HepG2 (cell line): ENCODE results near the gene VRK1. TPM values are rescaled to one million over a fixed set of nuclear protein-coding genes. Genes with fewer than 3 reads are reported as not detected.

Experiments used
- ATAC-seq: fragments of 200-7000 bp; cut with Tn5 transposase; 3 replicates; pipeline ENCODE4 v1.9.1; 2020; ENCODE audit warnings: mild to moderate bottlenecking, moderate library complexity
- BruUV-seq: library from RNA; stranded (reverse); fragments of 400-500 nt; replicated peaks from 2 replicates; lab custom pipeline; 2021; lab: Mats Ljungman, UMichigan
- CTCF ChIA-PET: fragments of 300-600 bp; formaldehyde crosslinking; extraction: SDS; loops from one replicate; lab custom pipeline; 2021; ENCODE audit warnings: low total read pairs, inconsistent platforms, low intra/inter-chr PET ratio; lab: Yijun Ruan, JAX
- POLR2A ChIA-PET: fragments of 350-600 bp; sonication (Branson Sonifier 250); formaldehyde crosslinking; loops from one replicate; lab custom pipeline; 2020; ENCODE audit warnings: antibody characterized with exemption, inconsistent platforms; lab: Yijun Ruan, JAX
- DNase-seq: peaks from one replicate; pipeline ENCODE4 v3.0.0-alpha.2; 2015; ENCODE audit warnings: low spot score
- FAIRE-seq: peaks from 3 replicates; lab custom pipeline; 2011; peaks lifted over from hg19 to GRCh38; lab: Jason Lieb, UNC
- H2AFZ ChIP-seq: one replicate; pipeline ENCODE4 v1.6.1; 2011; ENCODE audit warnings: low read length, inconsistent platforms
- H3K27ac ChIP-seq: fragments of 300-600 bp; 3 replicates; pipeline ENCODE4 v1.8.0; 2011; ENCODE audit warnings: mixed run types, mild to moderate bottlenecking, mixed read lengths, low read length, inconsistent platforms; ENCODE audit not compliant: insufficient read depth; ENCODE audit errors: extremely low read length
- H3K27me3 ChIP-seq, 2 experiments: fragments of 200-600 bp in 1 of 2; 2 replicates in 1 of 2; 3 replicates in 1 of 2; pipeline versions ENCODE4 v1.6.0 to v1.8.0; 2011; ENCODE audit warnings: low read length in 2 of 2, mild to moderate bottlenecking in 2 of 2, moderate library complexity in 2 of 2, inconsistent platforms in 1 of 2; ENCODE audit not compliant: insufficient read depth in 2 of 2, control insufficient read depth in 1 of 2
- H3K36me3 ChIP-seq, 2 experiments: fragments of 200-600 bp in 1 of 2; replicated peaks in 1 of 2; 2 replicates in 1 of 2; 3 replicates in 1 of 2; pipeline versions ENCODE4 v1.5.1 to v1.8.0; 2011; ENCODE audit warnings: low read length in 2 of 2, inconsistent platforms in 1 of 2; ENCODE audit not compliant: insufficient read depth in 2 of 2, control insufficient read depth in 1 of 2
- H3K4me1 ChIP-seq: 2 replicates; pipeline ENCODE4 v1.5.1; 2012; ENCODE audit warnings: low read length, inconsistent platforms; ENCODE audit not compliant: insufficient read depth
- H3K4me2 ChIP-seq: 2 replicates; pipeline ENCODE4 v1.6.0; 2011; ENCODE audit warnings: low read depth, low read length, inconsistent platforms
- H3K4me3 ChIP-seq, 3 experiments: fragments of 200-600 bp in 1 of 3; sonication (generic), shearing (Covaris generic) in 1 of 3; replicated peaks in 1 of 3; 2 replicates each; pipeline ENCODE4 v1.5.1; 2011 to 2016; ENCODE audit warnings: low read length in 3 of 3, inconsistent platforms in 2 of 3, low read depth in 2 of 3, mild to moderate bottlenecking in 2 of 3, control low read depth in 1 of 3, mixed read lengths in 1 of 3; ENCODE audit not compliant: insufficient read depth in 1 of 3
- H3K79me2 ChIP-seq: one replicate; pipeline ENCODE4 v1.6.1; 2011; ENCODE audit warnings: low read length, inconsistent platforms; ENCODE audit not compliant: insufficient read depth
- H3K9ac ChIP-seq: 2 replicates; pipeline ENCODE4 v1.6.0; 2011; ENCODE audit warnings: mild to moderate bottlenecking, low read depth, low read length, inconsistent platforms; ENCODE audit not compliant: insufficient read depth
- H3K9me3 ChIP-seq: 2 replicates; pipeline ENCODE4 v1.5.1; 2012; ENCODE audit warnings: mild to moderate bottlenecking, low read length
- H4K20me1 ChIP-seq: 2 replicates; pipeline ENCODE4 v1.6.0; 2011; ENCODE audit warnings: inconsistent platforms, mild to moderate bottlenecking, low read length, moderate library complexity; ENCODE audit not compliant: insufficient read depth
- CEBPB ChIP-seq: IDR thresholded peaks from 2 replicates; pipeline ENCODE4 v1.6.1; 2011; ENCODE audit warnings: low read depth, low read length, improper control_type of control experiment, borderline replicate concordance
- CENPT ChIP-seq: sonication (generic); formaldehyde crosslinking; IDR thresholded peaks from 2 replicates; pipeline ENCODE4 v1.8.0; 2022; ENCODE audit warnings: low read depth, mild to moderate bottlenecking, moderate library complexity, missing genetic modification reagents
- GABPA ChIP-seq, 2 experiments: IDR thresholded peaks; 2 replicates each; pipeline ENCODE4 v1.6.1; 2011 to 2016; ENCODE audit warnings: low read depth in 2 of 2, low read length in 1 of 2, missing biosample characterization in 1 of 2, missing genetic modification characterization in 1 of 2
- GLMP ChIP-seq: sonication (generic); formaldehyde crosslinking; IDR thresholded peaks from 2 replicates; pipeline ENCODE4 v1.9.0; 2021; ENCODE audit warnings: missing genetic modification reagents, mild to moderate bottlenecking, borderline replicate concordance
- THAP11 ChIP-seq: IDR thresholded peaks from 2 replicates; pipeline ENCODE4 v1.6.1; 2016; ENCODE audit warnings: missing biosample characterization, missing genetic modification reagents
- ZBTB20 ChIP-seq: sonication (generic); formaldehyde crosslinking; IDR thresholded peaks from 2 replicates; pipeline ENCODE4 v1.8.1; 2023; ENCODE audit warnings: missing genetic modification reagents, low read depth, mild to moderate bottlenecking, borderline replicate concordance
- ZKSCAN1 ChIP-seq: fragments of 150-350 bp; IDR thresholded peaks from 2 replicates; pipeline ENCODE4 v1.6.1; 2014; ENCODE audit warnings: low read length
- ZNF207 ChIP-seq: fragments of 450-650 bp; IDR thresholded peaks from 2 replicates; pipeline ENCODE4 v1.6.1; 2016; ENCODE audit warnings: antibody characterized with exemption, borderline replicate concordance
- ZNF724P ChIP-seq: sonication (generic); formaldehyde crosslinking; IDR thresholded peaks from 2 replicates; pipeline ENCODE4 v1.8.0; 2022; ENCODE audit warnings: missing genetic modification reagents, borderline replicate concordance
- ZNF83 ChIP-seq: sonication (generic); formaldehyde crosslinking; IDR thresholded peaks from 2 replicates; pipeline ENCODE4 v1.4.0; 2020; ENCODE audit warnings: missing genetic modification reagents, mild to moderate bottlenecking, borderline replicate concordance
- ZSCAN12 ChIP-seq: sonication (generic); formaldehyde crosslinking; IDR thresholded peaks from 2 replicates; pipeline ENCODE4 v1.9.0; 2021; ENCODE audit warnings: mild to moderate bottlenecking, missing genetic modification reagents
- WGBS: methylation state at CpG from one replicate; pipeline ENCODE4 v1.1.6; 2017; ENCODE audit warnings: low lambda C conversion rate; 5-methylcytosine and 5-hydroxymethylcytosine counted together
- in situ Hi-C: cut with HindIII; loops from 2 replicates; pipeline ENCODE4 v1.10.0; 2017; ENCODE audit warnings: low pct_unique_long_range_greater_than_20kb; ENCODE audit not compliant: extremely low pct_ligation_motif_present
- intact Hi-C: fragments of 100-400 bp; cut with micrococcal nuclease; formaldehyde crosslinking; loops from one replicate; pipeline ENCODE4 v1.10.0; 2022; ENCODE audit not compliant: unreplicated experiment
- polyA plus RNA-seq, 8 experiments: library from polyadenylated mRNA; depleted of rRNA in 3 of 8; stranded (reverse) in 7 of 8; unstranded in 1 of 8; fragments of >200 nt; fragmentation: Illumina TruSeq in 4 of 8; extraction: Trizol in 4 of 8; gene quantifications; 2 replicates each; pipeline versions ENCODE4 v1.2.1 to v1.2.3, GENCODE V29; 2011 to 2016; ENCODE audit warnings: low read depth in 4 of 8, missing spikeins in 1 of 8, mixed read lengths in 1 of 8; ENCODE audit not compliant: insufficient read depth in 1 of 8
- total RNA-seq, 5 experiments: library from RNA; depleted of rRNA; stranded (reverse); fragments of >200 nt; fragmentation: Illumina TruSeq; extraction: Trizol; gene quantifications; 2 replicates each; pipeline ENCODE4 v1.2.3, GENCODE V29; 2016; ENCODE audit warnings: low read depth in 1 of 5
- TF ChIP-seq, protein P1 (sequence below), 2 experiments: sonication (generic) in 1 of 2; formaldehyde crosslinking in 1 of 2; IDR thresholded peaks; 2 replicates each; pipeline versions ENCODE4 v1.4.0 to v1.6.1; 2018 to 2020; ENCODE audit warnings: missing genetic modification reagents in 2 of 2, borderline replicate concordance in 1 of 2, low read depth in 1 of 2, mild to moderate bottlenecking in 1 of 2, missing biosample characterization in 1 of 2
- TF ChIP-seq, protein P2 (sequence below): sonication (generic); formaldehyde crosslinking; conservative IDR thresholded peaks from 2 replicates; pipeline ENCODE4 v1.5.0; 2020; ENCODE audit warnings: missing genetic modification reagents

VRK1 gene
- total and polyA plus RNA-seq, 2 of the 13 experiments (the other 11 are each of a cell fraction or from before 2014, with no cell fraction given), result 7.9 to 51.3 TPM

DNA sequence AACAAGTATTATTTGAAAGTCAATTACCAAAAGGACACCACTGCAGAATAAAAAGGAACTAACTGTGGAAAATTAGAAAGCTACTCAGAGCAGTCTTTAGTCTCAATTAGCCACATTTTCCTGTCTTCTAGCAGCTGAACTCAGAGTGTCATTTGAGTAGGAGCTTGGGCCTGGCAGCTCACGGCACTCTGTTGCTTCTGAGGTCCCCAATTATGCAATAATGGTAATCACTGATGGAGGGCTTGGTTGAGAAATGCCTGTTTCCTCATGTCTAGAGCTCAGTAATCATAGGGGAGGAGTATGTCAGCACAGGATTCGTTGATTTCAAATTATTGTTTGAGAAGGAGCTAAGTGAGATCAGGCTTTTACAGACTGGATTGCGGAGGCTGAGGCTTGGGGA lies 108.6 kb downstream of the VRK1 start:
- in situ Hi-C loops (no loop called here), intact Hi-C loops (no loop called here)
- BruUV-seq, result no TSS peak
- Histone ChIP-seq H2AFZ (no peak overlapping the region), H3K79me2 (no peaks in the 10 kb centered on the region), H4K20me1 (no peaks in the 10 kb centered on the region), H3K27me3 (no peaks in the 10 kb centered on the region), H3K4me1 (peaks cover 12% of the 10 kb centered on the region), H3K9me3 (peaks cover 4% of the 10 kb centered on the region; the same call in 1 of the 2 replicates), H3K4me3 (no peak overlapping the region), H3K27ac (no peak overlapping the region), H3K36me3 (no peaks in the 10 kb centered on the region; a peak in 1 of 5 replicates), H3K4me2 (no peak overlapping the region), H3K9ac (no peak overlapping the region)
- no peak for ATAC-seq
- peak; percentile 36; the same call in 1 of the 2 replicates for TF ChIP-seq CEBPB
- no peak for TF ChIP-seq ZSCAN12
- TF ChIP-seq, protein P1, sequence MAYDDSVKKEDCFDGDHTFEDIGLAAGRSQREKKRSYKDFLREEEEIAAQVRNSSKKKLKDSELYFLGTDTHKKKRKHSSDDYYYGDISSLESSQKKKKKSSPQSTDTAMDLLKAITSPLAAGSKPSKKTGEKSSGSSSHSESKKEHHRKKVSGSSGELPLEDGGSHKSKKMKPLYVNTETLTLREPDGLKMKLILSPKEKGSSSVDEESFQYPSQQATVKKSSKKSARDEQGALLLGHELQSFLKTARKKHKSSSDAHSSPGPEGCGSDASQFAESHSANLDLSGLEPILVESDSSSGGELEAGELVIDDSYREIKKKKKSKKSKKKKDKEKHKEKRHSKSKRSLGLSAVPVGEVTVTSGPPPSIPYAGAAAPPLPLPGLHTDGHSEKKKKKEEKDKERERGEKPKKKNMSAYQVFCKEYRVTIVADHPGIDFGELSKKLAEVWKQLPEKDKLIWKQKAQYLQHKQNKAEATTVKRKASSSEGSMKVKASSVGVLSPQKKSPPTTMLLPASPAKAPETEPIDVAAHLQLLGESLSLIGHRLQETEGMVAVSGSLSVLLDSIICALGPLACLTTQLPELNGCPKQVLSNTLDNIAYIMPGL (CRISPR knock-in tag; IDR thresholded peaks at IDR 0.05; ENCODE audit: borderline replicate concordance in 1 of 2, low read depth in 1 of 2), result no peak
- POLR2A ChIA-PET, result no interaction called here
- FAIRE-seq, result no peak
- CTCF ChIA-PET, result no interaction called here
- 74% methylated on average over 3 of the region's 3 CpGs for WGBS
- DNase-seq, result no peak

DNA sequence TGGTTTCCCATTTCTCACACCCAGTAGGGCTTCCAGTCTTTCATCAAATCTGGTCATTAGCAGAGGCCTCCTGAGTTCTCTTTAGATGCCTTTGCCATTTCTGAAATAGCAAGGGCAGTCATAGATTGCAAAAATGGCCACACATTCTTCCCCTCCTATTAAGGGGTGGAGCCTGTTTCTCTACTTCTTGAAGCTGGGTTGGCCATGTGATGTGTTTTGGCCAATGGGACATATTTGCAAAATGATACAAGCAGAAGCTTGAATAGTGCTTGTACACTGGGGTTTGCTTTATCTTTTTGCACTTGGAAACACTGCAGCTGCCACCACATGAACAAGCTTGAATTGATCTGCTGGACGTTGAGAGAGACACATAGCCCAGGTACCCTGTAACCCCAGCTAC lies 109.3 kb downstream of the VRK1 start:
- Histone ChIP-seq H4K20me1 (no peaks in the 10 kb centered on the region), H3K4me2 (no peak overlapping the region), H3K27me3 (no peaks in the 10 kb centered on the region), H3K9me3 (peaks cover 4% of the 10 kb centered on the region; the same call in 1 of the 2 replicates), H2AFZ (no peak overlapping the region), H3K9ac (no peak overlapping the region), H3K4me3 (no peak overlapping the region), H3K79me2 (no peaks in the 10 kb centered on the region), H3K36me3 (no peaks in the 10 kb centered on the region; a peak in 1 of 5 replicates), H3K27ac (no peak overlapping the region), H3K4me1 (peaks cover 12% of the 10 kb centered on the region)
- CTCF ChIA-PET, result no interaction called here
- FAIRE-seq (no peak), DNase-seq (no peak), ATAC-seq (no peak)
- 100% methylated on average over 1 of the region's 1 CpG for WGBS
- POLR2A ChIA-PET, result no interaction called here
- no TSS peak for BruUV-seq
- intact Hi-C loops (no loop called here), in situ Hi-C loops (no loop called here)
- TF ChIP-seq GLMP (no peak), ZKSCAN1 (no peak), ZNF207 (no peak), GABPA (IDR thresholded peaks at IDR 0.05; ENCODE audit: low read depth, low read length) (no peak), GABPA (CRISPR knock-in tag; IDR thresholded peaks at IDR 0.05; ENCODE audit: low read depth) (no peak), CENPT (CRISPR knock-in tag) (no peak), THAP11 (no peak), ZBTB20 (CRISPR knock-in tag) (no peak), ZNF724P (CRISPR knock-in tag) (no peak), ZNF83 (no peak)
- TF ChIP-seq, protein P2, sequence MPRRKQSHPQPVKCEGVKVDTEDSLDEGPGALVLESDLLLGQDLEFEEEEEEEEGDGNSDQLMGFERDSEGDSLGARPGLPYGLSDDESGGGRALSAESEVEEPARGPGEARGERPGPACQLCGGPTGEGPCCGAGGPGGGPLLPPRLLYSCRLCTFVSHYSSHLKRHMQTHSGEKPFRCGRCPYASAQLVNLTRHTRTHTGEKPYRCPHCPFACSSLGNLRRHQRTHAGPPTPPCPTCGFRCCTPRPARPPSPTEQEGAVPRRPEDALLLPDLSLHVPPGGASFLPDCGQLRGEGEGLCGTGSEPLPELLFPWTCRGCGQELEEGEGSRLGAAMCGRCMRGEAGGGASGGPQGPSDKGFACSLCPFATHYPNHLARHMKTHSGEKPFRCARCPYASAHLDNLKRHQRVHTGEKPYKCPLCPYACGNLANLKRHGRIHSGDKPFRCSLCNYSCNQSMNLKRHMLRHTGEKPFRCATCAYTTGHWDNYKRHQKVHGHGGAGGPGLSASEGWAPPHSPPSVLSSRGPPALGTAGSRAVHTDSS (CRISPR knock-in tag), result no peak
